ENCODE data around the gene MNAT1. TPM values are rescaled to one million over a fixed set of nuclear protein-coding genes. Genes with fewer than 3 reads are reported as not detected.
"Not testable (repeated sequence)": the region's sequence is repeated elsewhere in the genome, so short reads cannot be mapped to it uniquely, and the experiment has no call there.

The MNAT1 gene
- total RNA-seq, 1 donor: 71.7 TPM

DNA sequence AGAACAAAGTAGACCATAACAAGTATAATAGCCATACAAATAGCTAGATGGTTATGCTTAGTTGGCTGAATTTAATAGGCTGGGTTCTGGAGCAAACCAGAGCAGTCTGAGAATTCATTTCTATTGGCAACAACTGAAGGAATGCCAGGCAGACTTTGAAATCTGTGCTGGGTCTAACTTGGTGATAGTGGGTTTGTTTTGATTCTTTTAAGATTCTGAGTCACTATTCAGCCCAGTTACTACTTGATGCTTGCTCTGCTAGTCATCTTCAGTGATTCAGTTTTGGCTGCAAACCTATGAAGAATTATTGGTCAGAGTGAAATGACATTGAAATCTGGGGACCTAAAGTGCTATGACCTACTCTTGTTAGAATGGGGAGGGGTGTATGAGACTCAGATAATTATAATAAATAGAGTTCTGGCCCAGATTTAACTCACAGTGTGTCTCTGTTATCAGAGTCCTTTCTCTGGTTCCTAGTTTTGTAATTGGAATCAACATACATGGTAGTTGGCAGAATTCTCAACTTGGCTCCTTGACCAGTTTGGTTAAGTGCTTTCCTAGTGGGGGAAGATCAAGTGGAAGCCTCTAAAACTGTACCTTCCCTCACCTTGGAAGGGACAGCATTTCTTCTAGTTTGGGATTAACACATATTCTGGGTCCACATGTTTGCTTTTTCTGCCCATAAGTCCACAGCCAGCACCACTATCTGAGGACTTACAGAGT is 43.5 kb downstream of the MNAT1 start:
- TF ChIP-seq, protein P1, sequence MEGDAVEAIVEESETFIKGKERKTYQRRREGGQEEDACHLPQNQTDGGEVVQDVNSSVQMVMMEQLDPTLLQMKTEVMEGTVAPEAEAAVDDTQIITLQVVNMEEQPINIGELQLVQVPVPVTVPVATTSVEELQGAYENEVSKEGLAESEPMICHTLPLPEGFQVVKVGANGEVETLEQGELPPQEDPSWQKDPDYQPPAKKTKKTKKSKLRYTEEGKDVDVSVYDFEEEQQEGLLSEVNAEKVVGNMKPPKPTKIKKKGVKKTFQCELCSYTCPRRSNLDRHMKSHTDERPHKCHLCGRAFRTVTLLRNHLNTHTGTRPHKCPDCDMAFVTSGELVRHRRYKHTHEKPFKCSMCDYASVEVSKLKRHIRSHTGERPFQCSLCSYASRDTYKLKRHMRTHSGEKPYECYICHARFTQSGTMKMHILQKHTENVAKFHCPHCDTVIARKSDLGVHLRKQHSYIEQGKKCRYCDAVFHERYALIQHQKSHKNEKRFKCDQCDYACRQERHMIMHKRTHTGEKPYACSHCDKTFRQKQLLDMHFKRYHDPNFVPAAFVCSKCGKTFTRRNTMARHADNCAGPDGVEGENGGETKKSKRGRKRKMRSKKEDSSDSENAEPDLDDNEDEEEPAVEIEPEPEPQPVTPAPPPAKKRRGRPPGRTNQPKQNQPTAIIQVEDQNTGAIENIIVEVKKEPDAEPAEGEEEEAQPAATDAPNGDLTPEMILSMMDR (IDR thresholded peaks at IDR 0.05; ENCODE audit: insufficient read depth, low read depth, low read length): no peak
- peak; percentile 55 for DNase-seq (ENCODE audit: low read depth)
- no peak overlapping the region for H3K4me3 ChIP-seq (ENCODE audit: low read depth, low read length)

DNA sequence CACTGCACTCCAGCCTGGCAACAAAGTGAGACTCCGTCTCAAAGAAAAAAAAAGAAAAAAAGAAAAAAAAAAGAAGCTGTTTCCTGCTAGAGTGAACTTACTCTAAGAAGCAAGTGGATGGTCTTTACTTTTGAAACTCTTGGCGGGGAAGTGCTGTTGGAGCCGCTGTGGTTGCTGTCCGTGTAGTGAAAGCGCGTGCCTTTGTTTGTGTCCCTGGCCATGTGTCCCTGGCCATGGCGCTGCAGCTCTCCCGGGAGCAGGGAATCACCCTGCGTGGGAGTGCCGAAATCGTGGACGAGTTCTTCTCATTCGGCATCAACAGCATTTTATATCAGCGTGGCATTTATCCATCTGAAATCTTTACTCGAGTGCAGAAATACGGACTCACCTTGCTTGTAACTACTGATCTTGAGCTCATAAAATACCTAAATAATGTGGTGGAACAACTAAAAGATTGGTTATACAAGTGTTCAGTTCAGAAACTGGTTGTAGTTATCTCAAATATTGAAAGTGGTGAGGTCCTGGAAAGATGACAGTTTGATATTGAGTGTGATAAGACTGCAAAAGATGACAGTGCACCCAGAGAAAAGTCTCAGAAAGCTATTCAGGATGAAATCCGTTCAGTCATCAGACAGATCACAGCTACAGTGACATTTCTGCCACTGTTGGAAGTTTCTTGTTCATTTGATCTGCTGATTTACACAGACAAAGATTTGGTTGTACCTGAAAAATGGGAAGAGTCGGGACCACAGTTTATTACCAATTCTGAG is 45.4 kb downstream of the MNAT1 start:
- DNase-seq (ENCODE audit: low read depth); H3K4me3 ChIP-seq (ENCODE audit: low read depth, low read length): not testable (repeated sequence)

DNA sequence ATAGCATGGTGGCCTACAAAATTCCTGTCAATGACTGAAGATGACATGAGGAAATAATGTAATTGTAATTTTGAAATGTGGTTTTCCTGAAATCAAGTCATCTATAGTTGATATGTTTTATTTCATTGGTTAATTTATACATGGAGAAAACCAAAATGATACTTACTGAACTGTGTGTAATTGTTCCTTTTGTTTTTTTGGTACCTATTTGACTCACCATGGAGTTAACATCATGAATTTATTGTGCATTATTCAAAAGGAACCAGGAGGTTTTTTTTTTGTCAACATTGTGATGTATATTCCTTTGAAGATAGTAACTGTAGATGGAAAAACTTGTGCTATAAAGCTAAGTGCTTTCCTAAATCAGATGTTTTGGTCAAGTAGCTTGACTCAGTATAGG is 46.0 kb downstream of the MNAT1 start:
- DNase-seq (ENCODE audit: low read depth); H3K4me3 ChIP-seq (ENCODE audit: low read depth, low read length): not testable (repeated sequence)

DNA sequence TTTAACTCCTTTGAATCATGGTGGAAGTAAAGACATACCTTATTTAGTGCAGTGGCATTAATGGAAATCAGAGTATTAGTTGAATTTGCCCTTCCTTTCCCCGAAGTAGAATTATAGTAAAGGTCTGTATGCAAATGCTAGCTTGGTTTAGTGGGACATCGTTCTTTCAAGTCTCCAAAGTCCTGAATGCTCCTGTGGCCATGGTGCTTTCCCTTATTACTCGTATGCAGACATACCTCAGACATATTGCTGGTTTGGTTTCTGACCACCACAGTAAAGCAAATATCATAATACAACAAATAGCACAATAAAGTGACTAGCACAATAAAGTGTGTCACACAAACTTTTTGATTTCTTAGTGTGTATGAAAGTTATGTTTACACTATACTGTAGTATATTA is 52.3 kb downstream of the MNAT1 start:
- no peak overlapping the region for H3K4me3 ChIP-seq (ENCODE audit: low read depth, low read length)

DNA sequence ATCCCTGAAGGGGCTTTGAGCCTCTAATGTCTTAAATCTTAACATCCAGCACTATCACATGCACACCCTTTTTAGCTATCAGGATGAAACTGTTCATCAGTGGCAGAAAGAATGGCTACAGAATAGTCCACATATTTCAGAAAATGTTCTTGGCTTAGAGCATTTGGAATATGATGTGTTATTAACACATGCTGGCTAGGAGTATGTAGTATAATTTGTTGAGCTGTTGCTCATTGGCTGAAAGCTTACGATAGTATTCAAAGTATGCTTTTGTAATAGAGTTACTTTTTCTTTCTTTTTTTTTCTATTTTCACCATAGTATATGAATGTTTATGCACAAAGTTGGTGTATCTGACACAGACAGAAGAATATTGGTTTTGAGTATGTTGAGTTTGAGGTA is 55.1 kb downstream of the MNAT1 start:
- H3K4me3 ChIP-seq (ENCODE audit: low read depth, low read length): no peak overlapping the region
- DNase-seq (ENCODE audit: low read depth): no peak
- TF ChIP-seq, protein P1 (IDR thresholded peaks at IDR 0.05; ENCODE audit: insufficient read depth, low read depth, low read length): no peak

More for the DNA sequence above, 52.3 kb downstream of the MNAT1 start:
- TF ChIP-seq, protein P1 (IDR thresholded peaks at IDR 0.05; ENCODE audit: insufficient read depth, low read depth, low read length): no peak
- DNase-seq (ENCODE audit: low read depth): no peak

DNA sequence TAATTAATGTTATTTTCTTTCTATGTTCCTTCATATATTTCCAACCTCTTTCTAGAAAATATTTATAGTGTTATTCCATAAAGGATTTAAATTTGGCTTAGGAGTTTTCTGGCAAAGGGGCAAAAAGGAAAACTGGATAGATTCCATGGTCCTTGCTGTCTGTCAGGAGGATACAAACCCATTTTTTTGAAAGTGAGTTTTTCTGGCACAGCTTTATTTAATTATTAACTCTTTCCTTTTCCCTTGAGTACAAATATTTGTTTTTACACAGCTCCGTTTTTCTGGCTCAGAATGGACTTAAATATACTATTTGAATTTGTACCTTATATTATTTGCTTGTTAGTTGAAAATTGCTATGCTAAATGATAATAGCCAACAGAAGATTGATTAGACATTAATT is 56.3 kb downstream of the MNAT1 start:
- TF ChIP-seq, protein P1 (IDR thresholded peaks at IDR 0.05; ENCODE audit: insufficient read depth, low read depth, low read length): no peak
- no peak overlapping the region for H3K4me3 ChIP-seq (ENCODE audit: low read depth, low read length)
- DNase-seq (ENCODE audit: low read depth): no peak

DNA sequence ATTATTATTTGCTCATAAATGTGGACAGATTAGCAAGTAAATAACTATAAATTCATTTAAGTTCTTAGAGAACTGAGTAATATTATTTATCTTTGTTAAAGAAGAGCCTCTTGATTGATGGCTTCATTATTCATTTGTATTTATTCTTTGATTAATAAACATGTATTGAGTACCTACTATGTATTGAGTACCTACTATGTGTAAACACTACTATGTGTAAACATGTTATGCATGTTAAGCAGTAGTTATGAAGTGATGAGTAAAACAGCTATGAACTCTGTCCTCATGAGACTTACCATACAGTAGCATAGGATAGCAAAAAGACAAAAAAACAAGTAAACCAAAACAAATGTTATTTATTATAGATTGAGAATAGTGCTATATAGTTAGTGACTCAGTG is 61.9 kb downstream of the MNAT1 start:
- no peak for DNase-seq (ENCODE audit: low read depth)
- TF ChIP-seq, protein P1 (IDR thresholded peaks at IDR 0.05; ENCODE audit: insufficient read depth, low read depth, low read length): no peak

More for the DNA sequence above, 61.9 kb downstream of the MNAT1 start:
- H3K4me3 ChIP-seq (ENCODE audit: low read depth, low read length): no peak overlapping the region

All from fibroblast of villous mesenchyme (primary cell).